HG02970 (cell line): ENCODE data around the gene SAMD13.

Experiments
- ATAC-seq: cut with Tn5 transposase; IDR thresholded peaks from one replicate; pipeline ENCODE4 v1.9.1; 2021; ENCODE audit warnings: mild to moderate bottlenecking, moderate library complexity, moderate number of reproducible peaks; ENCODE audit not compliant: unreplicated experiment, low FRiP score

The SAMD13 gene

DNA sequence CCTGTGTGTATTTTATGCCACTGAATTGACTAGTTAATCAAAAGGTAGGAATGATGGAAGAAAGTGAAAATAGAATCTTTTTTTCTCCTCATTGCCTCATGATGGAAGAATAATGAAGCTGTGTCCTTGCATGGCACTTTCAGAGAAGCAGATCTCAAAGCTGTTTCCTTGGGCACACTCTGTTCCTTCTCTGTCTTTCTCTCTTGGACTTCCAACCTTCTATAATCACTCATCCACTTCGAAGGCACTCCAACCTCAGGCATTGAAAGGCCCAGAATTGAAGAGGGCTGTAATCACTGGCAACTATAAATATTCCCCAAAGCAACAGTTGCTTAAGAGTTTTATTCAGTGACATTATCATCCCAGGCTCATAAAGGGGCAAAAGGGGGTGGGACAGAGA lies 65.7 kb downstream of the SAMD13 start:
- ATAC-seq, result no peak

GRCh38 chr1:84368441-84368840 lies 66.9 kb downstream of the SAMD13 start:
- ATAC-seq, result no peak

DNA sequence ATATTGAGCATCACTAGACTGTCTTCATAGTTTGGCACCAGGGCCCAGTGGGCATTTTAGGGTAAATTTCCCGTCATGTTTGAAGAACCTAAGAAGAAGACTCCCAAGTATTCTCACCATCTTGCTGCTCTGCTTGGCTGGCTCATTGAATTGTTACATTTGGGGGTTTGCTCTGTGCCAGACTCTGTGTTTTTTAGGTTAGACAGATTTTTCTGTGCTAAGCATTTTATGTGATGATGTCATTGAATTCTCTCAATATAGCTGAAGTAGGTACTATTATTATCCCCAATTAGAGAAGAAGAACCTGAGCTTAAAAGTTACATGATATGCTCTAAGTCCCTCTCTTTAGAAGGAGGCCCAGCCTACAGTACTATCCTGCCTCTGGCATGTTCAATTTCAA lies 68.8 kb downstream of the SAMD13 start:
- ATAC-seq, result no peak

- ATAC-seq, result no peak
Observed at GRCh38 chr1:84370831-84371394, 69.4 kb downstream of the SAMD13 start.

DNA sequence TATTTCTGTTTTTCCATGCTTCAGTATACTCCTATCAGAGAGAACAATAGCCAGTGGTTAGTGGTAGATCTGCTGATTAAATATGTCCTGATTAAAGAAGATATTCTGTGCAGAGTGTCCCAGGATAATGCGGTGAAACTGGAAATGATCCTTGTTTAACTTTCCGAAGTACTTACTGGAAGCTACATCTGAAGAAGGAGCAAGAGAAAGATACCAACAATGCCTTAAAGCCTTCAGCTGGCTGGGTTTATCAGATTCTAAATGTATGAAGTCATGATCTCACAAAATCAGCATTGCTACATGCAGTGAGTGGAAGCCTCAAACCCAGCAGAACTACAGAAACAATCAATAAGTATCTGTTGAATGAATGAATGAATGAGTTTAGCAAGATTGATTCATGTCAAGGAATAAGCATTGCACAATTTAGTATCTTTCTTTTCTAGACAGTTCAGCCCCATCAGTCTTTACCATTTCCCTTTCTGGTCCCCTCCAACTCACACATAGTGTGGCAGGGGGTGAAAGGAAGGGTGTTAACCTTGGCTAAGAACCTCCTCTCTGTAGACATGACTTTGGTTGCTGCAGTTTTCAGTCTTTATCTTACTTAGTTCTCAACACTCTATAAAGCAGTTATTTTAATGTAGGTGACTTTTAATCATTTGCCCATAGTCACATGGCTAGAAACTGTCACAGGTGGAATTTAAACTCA lies 72.1 kb downstream of the SAMD13 start:
- no peak for ATAC-seq

GRCh38 chr1:84374991-84375696 lies 73.6 kb downstream of the SAMD13 start:
- no peak for ATAC-seq

DNA sequence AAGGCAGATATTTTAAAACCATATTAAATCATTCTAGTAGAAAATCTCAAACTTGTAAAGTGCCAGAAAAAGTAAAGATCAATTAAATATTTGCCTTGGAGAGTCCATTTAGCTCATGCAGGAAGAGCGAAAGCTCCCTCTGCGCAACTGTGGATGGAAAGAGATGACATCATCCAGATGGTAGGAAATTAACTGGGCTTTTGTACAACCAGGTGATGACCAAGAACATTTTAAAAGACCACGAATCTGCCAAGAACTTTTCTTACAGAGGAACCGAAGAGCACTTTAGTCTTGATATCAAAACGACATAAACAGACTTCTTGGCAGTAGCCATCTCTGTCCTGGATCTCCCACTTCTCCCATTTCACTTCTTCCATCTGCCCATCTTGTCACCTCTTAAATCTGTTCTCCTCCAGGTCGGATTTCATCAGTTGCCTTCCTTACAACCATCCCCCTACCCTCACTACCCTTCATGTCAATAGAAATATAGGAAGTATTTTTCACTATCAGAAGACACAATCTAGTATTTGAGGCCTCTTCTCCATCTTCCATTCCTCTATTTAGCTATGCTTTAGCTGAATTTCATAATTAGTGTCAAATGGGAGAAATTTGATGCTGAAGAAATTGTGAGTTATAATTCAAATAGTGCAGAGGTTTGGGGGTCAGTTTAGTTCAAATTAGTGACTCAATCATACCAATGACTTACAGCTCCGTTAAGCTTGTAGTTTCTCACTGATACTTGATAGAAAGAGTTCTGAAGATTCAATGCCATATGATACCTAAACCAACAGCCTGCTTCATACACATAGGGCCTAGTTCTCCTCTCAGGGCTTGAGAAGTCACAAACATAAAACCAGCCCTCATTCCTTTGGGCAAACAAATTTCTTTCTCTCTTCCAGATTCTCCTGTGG lies 74.7 kb downstream of the SAMD13 start:
- ATAC-seq, result no peak

DNA sequence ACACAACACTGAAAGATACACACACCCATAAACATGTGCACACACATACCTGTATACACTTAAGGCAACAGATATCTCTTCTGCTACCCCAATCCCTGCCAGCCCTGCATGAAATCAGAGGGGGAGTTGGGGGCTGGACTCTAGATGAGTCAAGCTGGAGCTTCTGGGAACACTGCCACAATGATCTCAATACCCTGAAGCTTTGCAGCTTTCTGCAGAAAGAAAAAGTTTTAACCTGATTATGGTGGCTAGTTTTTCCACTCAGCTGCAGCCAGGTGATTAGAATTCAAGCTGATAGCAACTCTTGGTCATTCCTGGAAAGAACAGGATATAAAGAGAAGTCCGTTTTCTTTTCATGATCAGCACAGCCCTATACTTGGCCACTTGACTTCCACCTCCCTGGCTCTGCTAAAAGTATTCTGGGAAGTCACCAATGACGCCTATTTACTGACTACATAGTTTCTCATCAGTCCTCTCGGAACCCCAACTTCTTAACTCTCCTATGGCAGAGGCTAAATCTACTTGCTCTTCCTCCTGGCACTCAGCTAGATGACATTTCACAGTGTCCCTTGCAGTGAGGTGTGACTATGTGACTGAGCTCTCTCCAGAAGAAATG lies 76.1 kb downstream of the SAMD13 start:
- no peak for ATAC-seq

DNA sequence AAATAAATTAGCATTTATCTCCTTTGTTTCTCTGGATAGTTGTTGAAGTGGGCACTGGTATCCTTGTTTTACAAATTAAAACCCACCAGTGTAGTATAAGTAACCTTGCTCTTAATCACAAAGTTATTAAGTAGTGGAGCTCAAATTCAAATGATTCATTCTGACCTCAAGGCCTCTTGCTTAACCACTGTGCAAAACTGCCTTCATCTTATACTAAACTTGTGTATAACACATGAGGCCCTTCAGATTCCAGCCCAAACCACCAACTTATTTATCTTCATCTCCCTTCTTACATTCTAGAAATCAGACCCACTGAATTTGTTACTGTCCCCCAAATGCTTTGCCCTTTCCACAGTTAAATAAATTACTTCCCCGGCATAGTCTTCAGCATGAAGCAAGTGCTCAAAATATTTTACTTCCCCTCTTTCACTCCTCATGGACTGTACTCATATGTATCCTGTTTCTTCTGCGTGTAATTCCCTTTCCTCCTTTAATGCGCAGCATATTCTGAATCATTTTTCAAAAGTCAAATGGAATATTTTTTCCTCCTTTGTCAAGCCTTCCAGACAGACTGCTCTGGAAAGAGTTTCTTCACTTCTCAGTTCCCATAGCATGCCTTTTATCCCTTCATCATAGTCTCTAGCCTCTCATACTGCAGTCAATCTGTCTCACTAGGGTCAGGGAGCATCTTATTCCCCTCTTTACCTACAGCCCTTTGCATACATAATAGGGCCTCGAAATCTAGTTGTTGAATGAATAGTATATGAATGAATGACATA lies 77.8 kb downstream of the SAMD13 start:
- ATAC-seq, result no peak

- no peak for ATAC-seq
Observed at GRCh38 chr1:84379917-84380180, 78.3 kb downstream of the SAMD13 start.

GRCh38 chr1:84382127-84382526 lies 80.6 kb downstream of the SAMD13 start:
- ATAC-seq, result no peak

DNA sequence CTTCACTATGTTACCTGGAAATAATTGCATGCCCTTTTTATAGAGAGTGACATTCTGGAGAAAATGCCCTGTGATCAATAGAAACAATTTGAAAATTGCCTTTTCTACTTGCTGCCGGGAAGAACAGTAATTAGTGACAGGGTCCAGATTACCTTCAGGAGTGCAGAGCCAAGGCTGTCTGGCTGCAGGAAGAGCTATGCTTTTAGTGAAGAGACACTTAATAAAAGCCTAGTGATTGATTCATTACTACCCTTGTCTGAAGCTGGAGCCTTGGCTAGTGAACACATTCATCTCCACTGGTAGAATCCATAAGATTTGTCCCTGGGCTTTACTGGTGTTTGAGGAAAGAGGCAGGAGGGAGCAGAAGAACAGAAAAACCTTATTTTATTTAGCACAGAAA lies 83.8 kb downstream of the SAMD13 start:
- no peak for ATAC-seq

DNA sequence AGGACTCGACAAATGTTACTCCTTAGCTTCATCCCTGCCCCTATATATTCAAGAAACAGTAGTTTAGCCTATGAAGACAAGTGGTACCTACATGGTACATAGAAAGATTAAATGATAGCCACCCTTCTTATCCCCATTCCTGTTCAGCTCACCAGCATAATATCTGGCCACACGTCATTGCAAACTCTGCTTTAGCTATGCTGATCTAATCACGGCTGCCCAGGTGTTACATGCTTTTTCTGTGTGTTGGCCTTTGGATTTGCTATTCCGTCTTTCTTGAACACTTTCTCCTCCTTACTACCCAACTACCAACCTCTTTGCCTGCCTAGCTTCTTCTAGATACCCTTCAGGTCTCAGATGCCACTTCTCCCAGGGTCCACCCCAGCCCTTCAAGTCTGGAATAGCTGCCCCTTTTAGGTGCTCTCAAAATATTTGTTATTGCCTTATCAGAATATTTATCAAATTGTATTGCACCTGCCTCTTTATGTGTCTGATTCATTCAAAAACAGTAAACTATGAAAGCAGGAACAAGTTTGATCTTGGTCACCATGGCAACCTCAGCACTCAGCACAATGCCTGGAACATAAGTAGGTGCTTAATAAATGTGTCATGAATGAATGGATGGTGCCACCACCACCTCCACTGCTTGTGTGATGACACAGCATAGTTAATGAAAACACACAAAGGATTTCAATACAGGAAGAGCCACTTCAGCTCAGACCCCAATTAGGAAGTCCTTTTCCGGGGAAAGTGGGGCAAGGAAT lies 85.4 kb downstream of the SAMD13 start:
- no peak for ATAC-seq

- ATAC-seq, result no peak
Observed at GRCh38 chr1:84387480-84388163, 86.1 kb downstream of the SAMD13 start.

GRCh38 chr1:84390226-84390625 lies 88.7 kb downstream of the SAMD13 start:
- ATAC-seq, result no peak

DNA sequence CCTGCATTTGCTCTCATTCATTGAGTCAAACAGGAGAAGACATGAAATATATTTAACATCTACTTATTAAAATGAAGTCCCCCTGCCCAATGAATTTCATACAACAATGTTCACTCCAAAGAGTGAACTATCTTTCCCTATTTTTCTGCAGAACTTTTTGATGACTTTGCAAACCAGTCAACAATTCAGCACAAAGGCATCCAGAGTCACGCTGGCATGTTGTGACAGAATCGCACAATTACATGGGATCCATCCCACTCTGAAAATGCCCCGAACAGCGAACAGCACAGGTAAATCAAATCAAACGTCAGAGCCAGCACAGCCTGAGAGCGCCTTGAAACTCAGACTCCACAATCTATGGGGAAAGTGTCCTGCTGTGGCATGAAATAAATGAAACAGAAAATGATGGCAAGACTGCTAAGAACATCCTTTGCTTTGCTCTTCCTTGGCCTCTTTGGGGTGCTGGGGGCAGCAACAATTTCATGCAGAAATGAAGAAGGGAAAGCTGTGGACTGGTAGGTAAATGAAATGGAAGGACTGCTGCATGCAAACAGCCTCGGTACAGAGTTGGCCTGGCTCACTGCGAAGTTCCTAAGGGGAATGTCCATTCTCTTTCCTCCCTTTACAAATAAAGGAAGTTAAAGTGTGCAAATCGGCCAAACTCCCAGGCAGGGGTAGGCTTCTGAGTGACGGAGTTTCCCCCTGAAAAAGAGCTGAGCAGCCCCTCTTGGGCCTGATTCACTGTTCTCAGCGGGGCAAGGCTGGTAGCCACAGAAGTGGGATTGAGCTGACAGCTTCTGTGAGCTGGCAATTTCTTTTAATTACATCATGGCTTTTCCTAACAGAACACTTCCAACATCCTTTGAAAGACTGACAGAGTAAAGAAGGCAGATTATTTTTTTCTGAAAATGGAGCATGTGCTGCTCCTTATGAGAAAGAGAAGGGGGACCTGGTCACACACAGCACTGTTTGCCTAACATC lies 97.0 kb downstream of the SAMD13 start, which contains the start of gene DNASE2B:
Gene DNASE2B (plus strand): TSS at position 310 of the 981 bp plus-strand sequence. CDS start 81 bp downstream, at position 391.
- ATAC-seq, result no peak
